GM03348 (cell line): ENCODE data around the gene SLC33A1.

ENCODE experiments used
- DNase-seq: peaks from one replicate; pipeline ENCODE4 v3.0.0; 2012; ENCODE audit warnings: low spot score

Gene SLC33A1

GRCh38 chr3:155790272-155790925 lies 63.8 kb downstream of the SLC33A1 start:
- no peak for DNase-seq

- no peak for DNase-seq
These were observed 68.4 kb downstream of the SLC33A1 start for GRCh38 chr3:155785662-155786295.

DNA sequence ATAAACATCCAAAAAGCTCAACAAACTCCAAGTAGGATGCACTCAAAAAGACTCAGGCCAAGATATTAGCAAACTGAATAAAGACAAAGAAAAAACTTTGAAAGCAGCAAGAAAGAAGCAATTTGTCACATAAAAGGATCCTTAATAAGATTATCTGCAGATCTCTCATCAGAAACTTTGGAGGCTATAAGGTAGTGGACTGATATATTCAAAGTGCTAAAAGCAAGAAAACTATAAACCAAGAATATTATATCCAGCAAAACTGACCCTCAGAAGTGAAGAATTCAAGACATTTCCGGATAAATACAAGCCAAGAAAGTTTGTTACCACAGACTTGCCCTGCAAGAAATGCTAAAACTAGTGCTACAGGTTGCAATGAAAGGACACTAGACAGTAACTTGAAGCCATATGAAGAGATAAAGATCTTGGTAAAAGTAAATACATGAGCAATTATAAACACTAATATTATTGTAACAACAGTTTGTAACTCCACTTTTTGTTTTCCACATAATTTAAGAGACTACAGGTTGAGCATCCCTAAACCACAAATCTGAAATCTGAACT lies 71.8 kb downstream of the SLC33A1 start:
- no peak for DNase-seq

DNA sequence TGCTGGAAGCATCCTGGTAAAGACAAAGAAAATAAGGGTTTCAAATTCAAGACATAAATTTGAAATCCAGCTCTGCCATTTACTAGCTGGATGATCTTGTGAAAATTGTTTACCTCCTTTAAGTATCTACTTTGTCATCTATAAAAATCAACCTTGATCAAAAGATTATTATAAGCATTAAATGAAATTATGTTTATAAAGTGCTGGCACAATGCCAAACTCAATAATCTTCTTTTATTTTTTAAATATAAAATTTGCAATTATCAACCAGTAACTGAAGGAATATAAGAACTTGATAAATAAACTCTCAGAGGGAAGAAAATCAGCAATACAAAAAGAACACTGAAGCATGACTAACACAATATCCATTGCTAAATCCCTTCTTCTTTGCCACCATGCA lies 73.9 kb downstream of the SLC33A1 start:
- no peak for DNase-seq

DNA sequence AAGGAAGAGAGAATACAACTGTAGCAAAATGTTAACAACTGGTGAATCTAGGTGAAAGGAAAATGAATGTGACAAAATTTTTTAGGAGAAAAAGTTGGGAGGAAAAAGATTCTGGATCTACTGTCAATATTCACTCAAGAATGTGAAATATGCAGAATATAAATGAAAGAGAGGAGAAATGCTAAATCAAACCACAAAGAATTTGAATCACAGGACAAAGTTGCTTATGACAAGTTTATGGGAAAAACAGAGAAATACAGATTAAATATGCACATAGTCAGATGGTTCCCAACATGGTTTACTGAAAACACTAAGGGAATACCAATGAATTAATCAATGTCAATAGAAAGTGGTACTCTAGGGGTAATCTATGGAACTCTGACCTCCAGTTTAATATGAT lies 75.8 kb downstream of the SLC33A1 start:
- DNase-seq, result peak; percentile 44

GRCh38 chr3:155772801-155773200 lies 81.4 kb downstream of the SLC33A1 start:
- no peak for DNase-seq

- DNase-seq, result no peak
These were observed 83.1 kb downstream of the SLC33A1 start for GRCh38 chr3:155771126-155771525.
